ENCODE data around the gene TACC2.
"Not testable (repeated sequence)": the region's sequence is repeated elsewhere in the genome, so short reads cannot be mapped to it uniquely, and the experiment has no call there.

TACC2 gene

GRCh38 chr10:122051609-122052385, 62.8 kb downstream of the TACC2 start:
- in situ Hi-C loops (cut with MboI; ENCODE audit: low pct_unique_long_range_greater_than_20kb, low sequenced_read_pairs) = no loop called here
- DNase-seq = peak; percentile 37

GRCh38 chr10:122052701-122053100, 63.7 kb downstream of the TACC2 start:
- in situ Hi-C loops (cut with MboI; ENCODE audit: low pct_unique_long_range_greater_than_20kb, low sequenced_read_pairs) = no loop called here
- no peak for DNase-seq

- in situ Hi-C loops (cut with MboI; ENCODE audit: low pct_unique_long_range_greater_than_20kb, low sequenced_read_pairs) = no loop called here
- no peak for DNase-seq
Observed at GRCh38 chr10:122053314-122053713, 64.4 kb downstream of the TACC2 start.

GRCh38 chr10:122054048-122055025, 65.4 kb downstream of the TACC2 start:
- DNase-seq = peak; percentile 9
- in situ Hi-C loops (cut with MboI; ENCODE audit: low pct_unique_long_range_greater_than_20kb, low sequenced_read_pairs) = no loop called here

GRCh38 chr10:122055252-122055651, 66.3 kb downstream of the TACC2 start:
- no peak for DNase-seq
- in situ Hi-C loops (cut with MboI; ENCODE audit: low pct_unique_long_range_greater_than_20kb, low sequenced_read_pairs) = no loop called here

GRCh38 chr10:122056431-122057094, 67.6 kb downstream of the TACC2 start:
- in situ Hi-C loops (cut with MboI; ENCODE audit: low pct_unique_long_range_greater_than_20kb, low sequenced_read_pairs) = no loop called here
- no peak for DNase-seq

- in situ Hi-C loops (cut with MboI; ENCODE audit: low pct_unique_long_range_greater_than_20kb, low sequenced_read_pairs) = no loop called here
Observed at GRCh38 chr10:122057841-122058413, 69.0 kb downstream of the TACC2 start.

GRCh38 chr10:122060250-122060649, 71.3 kb downstream of the TACC2 start:
- DNase-seq = no peak
- in situ Hi-C loops (cut with MboI; ENCODE audit: low pct_unique_long_range_greater_than_20kb, low sequenced_read_pairs) = no loop called here

More at GRCh38 chr10:122057841-122058413, 69.0 kb downstream of the TACC2 start:
- DNase-seq = no peak

- in situ Hi-C loops (cut with MboI; ENCODE audit: low pct_unique_long_range_greater_than_20kb, low sequenced_read_pairs) = no loop called here
- peak; percentile 22 for DNase-seq
Observed at GRCh38 chr10:122062831-122063674, 74.1 kb downstream of the TACC2 start.

GRCh38 chr10:122066337-122066939, 77.5 kb downstream of the TACC2 start:
- in situ Hi-C loops (cut with MboI; ENCODE audit: low pct_unique_long_range_greater_than_20kb, low sequenced_read_pairs); DNase-seq: not testable (repeated sequence)

- in situ Hi-C loops (cut with MboI; ENCODE audit: low pct_unique_long_range_greater_than_20kb, low sequenced_read_pairs) = no loop called here
- no peak for DNase-seq
Observed at GRCh38 chr10:122068844-122069243, 79.9 kb downstream of the TACC2 start.

GRCh38 chr10:122072491-122072890, 83.5 kb downstream of the TACC2 start:
- DNase-seq = no peak
- in situ Hi-C loops (cut with MboI; ENCODE audit: low pct_unique_long_range_greater_than_20kb, low sequenced_read_pairs) = no loop called here

GRCh38 chr10:122073508-122073907, 84.5 kb downstream of the TACC2 start:
- in situ Hi-C loops (cut with MboI; ENCODE audit: low pct_unique_long_range_greater_than_20kb, low sequenced_read_pairs) = no loop called here
- no peak for DNase-seq

GRCh38 chr10:122075171-122075570, 86.2 kb downstream of the TACC2 start:
- in situ Hi-C loops (cut with MboI; ENCODE audit: low pct_unique_long_range_greater_than_20kb, low sequenced_read_pairs) = no loop called here
- DNase-seq = no peak

- in situ Hi-C loops (cut with MboI; ENCODE audit: low pct_unique_long_range_greater_than_20kb, low sequenced_read_pairs); DNase-seq: not testable (repeated sequence)
Observed at GRCh38 chr10:122075876-122076275, 86.9 kb downstream of the TACC2 start.

- in situ Hi-C loops (cut with MboI; ENCODE audit: low pct_unique_long_range_greater_than_20kb, low sequenced_read_pairs) = no loop called here
Observed at GRCh38 chr10:122077311-122077875, 88.4 kb downstream of the TACC2 start.

GRCh38 chr10:122078326-122078725, 89.4 kb downstream of the TACC2 start:
- no peak for DNase-seq
- in situ Hi-C loops (cut with MboI; ENCODE audit: low pct_unique_long_range_greater_than_20kb, low sequenced_read_pairs) = no loop called here

More at GRCh38 chr10:122077311-122077875, 88.4 kb downstream of the TACC2 start:
- no peak for DNase-seq
